A549 treated with AZD2906 at 1 μM for 4 hours (cell line): ENCODE results near the gene TBL3. TPM values are rescaled to one million over a fixed set of nuclear protein-coding genes. Genes with fewer than 3 reads are reported as not detected.

ENCODE experiments used
- total RNA-seq: library from RNA; stranded (reverse); fragments of 200-300 nt; extraction: Qiagen RNA extraction; gene quantifications from 5 replicates; pipeline ENCODE4 v1.2.3, GENCODE V29; 2022

Gene TBL3
- total RNA-seq = 31.6 to 41.2 TPM (median 38.0 TPM) in 5 replicates

GRCh38 chr16:1971796-1972489, at the start of gene TBL3:
TBL3 (plus strand) TSS chr16:1972053; CDS start chr16:1972165, 112 bp downstream.

GRCh38 chr16:1942810-1943726, 28.8 kb upstream of the TBL3 start, which contains the start of gene MSRB1:
MSRB1 (minus strand) TSS chr16:1943199; CDS start chr16:1943156, 43 bp downstream.

GRCh38 chr16:1959269-1960039, 12.4 kb upstream of the TBL3 start, which contains the start of gene NDUFB10:
NDUFB10 (plus strand) TSS chr16:1959538; CDS start chr16:1959625, 87 bp downstream.

GRCh38 chr16:1964506-1965395, 7.1 kb upstream of the TBL3 start, which contains the start of gene RPS2:
RPS2 (minus strand) TSS chr16:1964826; CDS start chr16:1964625, 201 bp downstream.

DNA sequence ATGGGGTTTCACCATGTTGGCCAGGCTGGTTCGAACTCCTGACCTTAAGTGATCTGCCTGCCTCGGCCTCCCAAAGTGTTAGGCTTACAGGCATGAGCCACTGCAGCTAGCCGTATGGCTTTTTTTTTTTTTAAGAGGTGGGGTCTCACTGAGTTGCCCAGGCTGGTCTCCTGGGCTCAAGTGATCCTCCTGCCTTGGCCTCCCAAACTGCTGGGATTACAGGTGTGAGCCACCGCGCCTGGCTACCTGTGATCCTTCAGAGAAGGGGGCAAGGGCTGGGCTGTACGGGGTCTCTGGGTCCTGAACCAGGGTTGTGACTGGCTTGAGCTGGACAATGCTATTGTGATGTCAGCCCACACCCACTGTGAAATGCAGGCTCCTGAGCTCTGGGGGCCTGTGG, 5.4 kb upstream of the TBL3 start, which contains the start of gene RNF151:
RNF151 (plus strand) TSS at position 397 of the 400 bp plus-strand sequence. CDS start 26 bp downstream, outside the sequence.

DNA sequence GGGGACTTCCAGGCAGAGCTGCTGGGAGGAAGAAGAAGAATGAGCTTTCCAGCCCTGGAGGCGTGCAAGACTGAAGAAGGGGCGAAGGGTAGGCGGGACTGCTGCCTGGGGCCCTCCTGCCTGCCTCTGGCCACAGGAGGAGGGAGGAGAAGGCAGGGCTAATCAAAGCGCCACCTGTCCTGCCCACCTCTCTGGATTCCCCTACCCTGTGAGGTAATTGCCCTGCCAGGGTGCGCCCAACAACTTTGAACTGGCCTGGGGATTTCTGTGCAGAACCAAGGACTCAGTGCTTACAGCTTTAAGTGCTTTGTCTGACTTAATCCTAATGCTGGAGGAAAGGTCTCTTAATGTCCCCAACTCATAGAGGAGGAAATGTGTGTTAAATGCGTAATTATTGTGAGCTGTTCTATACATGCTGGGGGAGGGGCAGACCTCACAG, 9.6 kb downstream of the TBL3 start, which contains the start of gene NOXO1:
NOXO1 (minus strand) TSS at position 72 of the 439 bp plus-strand sequence. CDS start 290 bp downstream, outside the sequence.

GRCh38 chr16:1983544-1984346, 11.9 kb downstream of the TBL3 start, which contains the start of gene GFER:
GFER (plus strand) TSS chr16:1984193; CDS start chr16:1984219, 26 bp downstream.

DNA sequence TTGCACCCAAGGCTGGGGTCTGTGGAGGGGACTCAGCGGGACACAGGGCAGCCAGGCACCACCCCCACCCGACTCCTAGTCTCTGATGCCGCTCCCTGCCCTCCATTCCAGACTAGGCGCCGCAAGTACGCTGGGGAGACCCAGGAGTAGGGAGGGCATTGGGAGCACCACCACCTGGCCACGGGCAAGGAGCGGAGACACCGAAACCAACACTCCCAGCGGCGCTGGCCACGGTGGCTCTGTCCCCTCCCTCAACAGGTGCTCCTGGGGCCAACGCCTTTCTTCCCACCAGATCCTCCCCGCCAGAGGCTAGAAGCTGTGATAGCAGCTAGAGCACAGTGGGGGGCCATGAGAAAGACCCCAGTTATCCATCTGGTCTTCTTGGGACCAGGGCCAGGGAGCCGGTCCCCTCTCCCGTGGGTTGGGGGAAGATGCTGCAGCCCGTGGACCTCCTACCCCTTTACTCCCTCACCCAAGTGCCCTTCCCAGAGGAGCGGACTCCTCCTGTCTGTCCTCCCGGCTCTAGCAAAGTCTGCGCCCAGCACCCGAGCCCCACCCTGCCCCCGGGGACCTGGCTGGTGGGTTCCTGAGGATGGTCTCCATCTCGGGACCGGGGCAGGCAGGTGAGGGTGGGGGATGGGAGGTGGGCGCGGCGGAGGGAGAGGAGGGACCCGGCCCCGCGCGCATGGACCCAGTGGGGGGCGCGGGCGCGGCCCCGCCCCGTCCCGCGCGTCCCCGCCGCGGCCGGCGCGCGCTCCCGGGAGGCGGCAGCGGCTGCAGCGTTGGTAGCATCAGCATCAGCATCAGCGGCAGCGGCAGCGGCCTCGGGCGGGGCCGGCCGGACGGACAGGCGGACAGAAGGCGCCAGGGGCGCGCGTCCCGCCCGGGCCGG, 17.6 kb downstream of the TBL3 start, which contains the start of gene SYNGR3:
SYNGR3 (plus strand) TSS at position 762 of the 892 bp plus-strand sequence. CDS start 133 bp downstream, outside the sequence.

DNA sequence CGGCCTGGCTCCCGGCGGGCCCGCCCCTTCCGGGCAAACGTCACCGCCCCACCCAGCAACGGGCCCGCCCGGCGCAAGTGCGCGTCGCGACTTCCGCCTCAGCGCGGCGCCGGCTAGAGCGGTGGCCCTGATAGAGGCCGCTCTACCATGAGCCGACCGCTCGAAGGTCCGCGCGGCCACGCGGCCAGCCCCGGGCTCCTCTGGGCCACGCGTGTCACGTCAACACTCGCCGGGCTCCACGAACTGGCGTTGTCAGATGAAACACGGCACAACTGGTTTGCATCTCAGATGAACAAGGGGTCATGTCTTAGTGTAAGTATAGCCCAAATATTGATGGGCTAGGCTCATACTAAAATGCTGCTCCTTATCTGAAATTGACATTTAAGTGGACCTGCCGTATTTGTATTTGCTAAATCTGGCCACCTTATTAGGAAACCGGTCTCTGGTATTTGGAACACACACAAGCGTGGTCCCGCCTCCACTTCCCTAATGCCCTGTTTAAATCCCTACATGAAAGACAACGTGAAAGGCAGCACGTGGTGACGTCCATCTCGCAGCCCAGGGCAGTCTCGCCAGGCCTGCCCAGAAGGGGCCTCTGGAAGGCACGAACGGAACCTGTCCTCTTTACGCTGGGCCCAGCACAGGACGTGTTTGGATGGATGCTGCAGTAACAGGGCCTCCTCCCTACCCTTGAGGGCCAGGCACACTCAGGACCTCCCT, 38.1 kb downstream of the TBL3 start, which contains the start of gene ZNF598:
ZNF598 (minus strand) TSS at position 31 of the 720 bp plus-strand sequence.

GRCh38 chr16:2019518-2019920, 47.7 kb downstream of the TBL3 start, which contains the start of gene NPW:
NPW (plus strand) TSS chr16:2019785.

DNA sequence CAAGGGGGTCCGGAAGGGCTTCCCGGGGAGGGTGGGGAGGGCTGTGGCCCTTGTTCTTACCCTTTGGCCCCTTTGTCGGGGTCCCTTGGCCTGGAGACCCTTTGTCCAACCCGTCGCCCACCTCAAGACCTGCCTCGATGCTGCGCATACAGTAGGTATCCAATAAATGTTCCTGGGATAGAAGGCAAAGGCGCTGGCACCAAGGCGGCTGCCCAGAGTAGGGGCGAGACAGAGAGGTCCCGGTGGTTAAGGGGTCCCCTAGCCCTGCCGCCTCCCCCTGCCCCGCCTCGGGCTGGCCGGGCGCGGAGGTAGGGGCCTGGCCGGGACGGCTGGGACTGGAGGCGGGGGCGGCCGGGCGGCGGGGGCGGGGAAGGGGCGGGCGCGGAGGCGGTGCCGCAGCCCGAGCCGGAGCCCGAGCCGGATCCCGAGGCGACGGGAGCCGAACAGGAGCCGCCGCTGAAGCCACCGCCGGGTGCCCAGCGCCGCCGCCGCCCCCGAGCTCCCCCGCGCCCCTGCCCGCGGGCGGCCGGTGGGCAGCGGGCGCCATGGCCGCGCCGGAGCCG, 54.7 kb downstream of the TBL3 start, which contains the start of gene NHERF2:
NHERF2 (plus strand) TSS at position 442 of the 563 bp plus-strand sequence; CDS start at position 546, 104 bp downstream.

Other genes with a start within 250 kb of the TBL3 start
- gene NME3, start 200.5 kb upstream of the TBL3 start, total RNA-seq = 27.8 to 65.4 TPM (median 62.1 TPM) in 5 replicates
- gene EME2, start 199.2 kb upstream of the TBL3 start, total RNA-seq = 5.9 to 12.6 TPM (median 8.3 TPM) in 5 replicates
- 151 to 264 TPM (median 250 TPM) in 5 replicates for gene MRPS34, start 198.9 kb upstream of the TBL3 start, total RNA-seq
- gene SPSB3, start 189.5 kb upstream of the TBL3 start, total RNA-seq = 19.3 to 30.3 TPM (median 29.5 TPM) in 5 replicates
- gene NUBP2, start 189.1 kb upstream of the TBL3 start, total RNA-seq = 60.7 to 88.7 TPM (median 83.0 TPM) in 5 replicates
- gene IGFALS, start 178.3 kb upstream of the TBL3 start, total RNA-seq = 0.03 to 0.18 TPM (median 0.06 TPM) in 4 of 5 replicates, not detected in the other
- gene HAGH, start 145.2 kb upstream of the TBL3 start, total RNA-seq = 57.8 to 76.0 TPM (median 74.4 TPM) in 5 replicates
- 46.8 to 52.1 TPM (median 49.6 TPM) in 5 replicates for gene FAHD1, start 144.8 kb upstream of the TBL3 start, total RNA-seq
- 1.2 to 2.2 TPM (median 1.4 TPM) in 5 replicates for gene MEIOB, start 99.9 kb upstream of the TBL3 start, total RNA-seq
- 1.1 to 2.1 TPM (median 2.0 TPM) in 5 replicates for gene HS3ST6, start 53.6 kb upstream of the TBL3 start, total RNA-seq
- gene MSRB1, start 28.9 kb upstream of the TBL3 start, total RNA-seq = 32.5 to 43.0 TPM (median 42.2 TPM) in 5 replicates
- gene RPL3L, start 17.4 kb upstream of the TBL3 start, total RNA-seq = 0.09 to 0.11 TPM (median 0.10 TPM) in 3 of 5 replicates, not detected in the others
- gene NDUFB10, start 12.5 kb upstream of the TBL3 start, total RNA-seq = 247 to 295 TPM (median 252 TPM) in 5 replicates
- 3,695 to 5,624 TPM (median 5,467 TPM) in 5 replicates for gene RPS2, start 7.2 kb upstream of the TBL3 start, total RNA-seq
- not detected in 5 replicates for gene RNF151, start 5.2 kb upstream of the TBL3 start, total RNA-seq
- 0.08 to 0.31 TPM (median 0.28 TPM) in 5 replicates for gene NOXO1, start 9.4 kb downstream of the TBL3 start, total RNA-seq
- gene GFER, start 12.1 kb downstream of the TBL3 start, total RNA-seq = 23.0 to 44.4 TPM (median 40.1 TPM) in 5 replicates
- gene SYNGR3, start 17.9 kb downstream of the TBL3 start, total RNA-seq = 5.0 to 9.3 TPM (median 8.2 TPM) in 5 replicates
- 47.7 to 63.8 TPM (median 61.2 TPM) in 5 replicates for gene ZNF598, start 37.8 kb downstream of the TBL3 start, total RNA-seq
- 0.65 to 1.4 TPM (median 0.88 TPM) in 5 replicates for gene NPW, start 47.7 kb downstream of the TBL3 start, total RNA-seq
- 45.2 to 69.1 TPM (median 66.9 TPM) in 5 replicates for gene NHERF2, start 54.8 kb downstream of the TBL3 start, total RNA-seq
- gene NTHL1, start 75.8 kb downstream of the TBL3 start, total RNA-seq = 36.2 to 51.1 TPM (median 47.9 TPM) in 5 replicates
- gene TSC2, start 75.9 kb downstream of the TBL3 start, total RNA-seq = 32.0 to 40.6 TPM (median 34.1 TPM) in 5 replicates
- gene PKD1, start 163.8 kb downstream of the TBL3 start, total RNA-seq = 34.4 to 54.4 TPM (median 49.3 TPM) in 5 replicates
- gene RAB26, start 176.6 kb downstream of the TBL3 start, total RNA-seq = 1.9 to 4.4 TPM (median 3.3 TPM) in 5 replicates
- gene TRAF7, start 183.7 kb downstream of the TBL3 start, total RNA-seq = 39.0 to 55.8 TPM (median 49.7 TPM) in 5 replicates
- gene CASKIN1, start 224.6 kb downstream of the TBL3 start, total RNA-seq = 0.23 to 1.00 TPM (median 0.47 TPM) in 5 replicates
- 39.9 to 53.2 TPM (median 51.0 TPM) in 5 replicates for gene MLST8, start 233.4 kb downstream of the TBL3 start, total RNA-seq
- 1.5 to 4.8 TPM (median 3.4 TPM) in 5 replicates for gene BRICD5, start 238.8 kb downstream of the TBL3 start, total RNA-seq
- 14.8 to 35.7 TPM (median 32.9 TPM) in 5 replicates for gene PGP, start 242.8 kb downstream of the TBL3 start, total RNA-seq